NOMO-1 treated with DMSO at 0.1 percent for 48 hours (cell line): Measurements from ENCODE around the gene ACP2.

ENCODE experiments used
- DNase-seq: peaks from one replicate; lab custom pipeline; 2025; ENCODE audit not compliant: unreplicated experiment; lab: John Stamatoyannopoulos, UW

The ACP2 gene

DNA sequence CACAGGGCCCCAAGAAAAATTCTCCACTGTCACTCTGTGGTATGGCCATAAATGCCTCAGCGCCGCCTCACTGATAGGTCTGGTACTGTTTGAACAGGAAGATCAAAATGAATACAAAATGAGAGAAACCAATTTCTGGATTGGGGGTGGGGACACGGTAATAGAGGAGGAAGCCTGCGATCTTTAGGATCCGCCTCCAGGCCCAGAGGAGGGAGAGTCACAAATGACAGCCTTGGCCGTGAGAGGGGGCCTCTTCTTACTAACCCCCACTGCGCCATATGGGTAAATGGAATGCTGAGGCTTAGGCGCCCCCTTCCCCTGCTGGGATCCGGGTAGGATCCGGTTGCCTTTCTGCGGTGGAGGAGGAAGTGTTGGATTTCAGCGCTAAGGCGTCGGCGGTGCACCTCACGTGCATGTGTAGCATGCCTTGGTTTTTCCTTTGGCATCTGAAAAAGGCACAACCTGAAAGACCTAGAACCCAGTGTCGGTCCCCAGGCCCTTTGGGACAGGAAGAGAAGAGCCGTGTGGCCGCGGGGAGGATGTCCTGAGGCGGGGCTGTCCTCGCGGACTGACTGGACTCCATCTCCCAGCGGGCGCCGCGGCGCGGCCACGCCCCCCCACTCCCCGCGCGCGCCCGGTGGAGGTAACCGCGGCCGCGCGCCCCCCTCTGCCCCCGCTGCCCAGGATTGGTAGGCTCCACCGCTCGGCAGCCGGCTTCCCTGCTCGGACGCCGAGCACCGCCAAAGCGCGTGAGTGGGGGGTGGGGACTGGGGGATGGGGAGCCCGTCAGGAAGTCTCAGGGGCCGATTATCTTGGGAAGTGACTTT is 20.6 kb upstream of the ACP2 start:
- DNase-seq, result peak; percentile 99

DNA sequence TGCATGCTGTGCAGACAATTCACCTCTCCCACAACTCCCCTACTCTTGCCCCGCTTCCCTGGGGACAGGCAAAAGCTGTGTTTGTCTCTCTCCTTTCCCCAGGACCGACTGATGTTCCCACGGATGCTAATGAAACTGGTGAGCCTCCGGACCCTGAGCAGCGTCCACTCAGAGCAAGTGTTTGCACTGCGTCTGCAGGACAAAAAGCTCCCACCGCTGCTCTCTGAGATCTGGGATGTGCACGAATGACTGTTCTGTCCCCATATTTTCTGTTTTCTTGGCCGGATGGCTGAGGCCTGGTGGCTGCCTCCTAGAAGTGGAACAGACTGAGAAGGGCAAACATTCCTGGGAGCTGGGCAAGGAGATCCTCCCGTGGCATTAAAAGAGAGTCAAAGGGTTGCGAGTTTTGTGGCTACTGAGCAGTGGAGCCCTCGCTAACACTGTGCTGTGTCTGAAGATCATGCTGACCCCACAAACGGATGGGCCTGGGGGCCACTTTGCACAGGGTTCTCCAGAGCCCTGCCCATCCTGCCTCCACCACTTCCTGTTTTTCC is 19.9 kb upstream of the ACP2 start:
- no peak for DNase-seq

DNA sequence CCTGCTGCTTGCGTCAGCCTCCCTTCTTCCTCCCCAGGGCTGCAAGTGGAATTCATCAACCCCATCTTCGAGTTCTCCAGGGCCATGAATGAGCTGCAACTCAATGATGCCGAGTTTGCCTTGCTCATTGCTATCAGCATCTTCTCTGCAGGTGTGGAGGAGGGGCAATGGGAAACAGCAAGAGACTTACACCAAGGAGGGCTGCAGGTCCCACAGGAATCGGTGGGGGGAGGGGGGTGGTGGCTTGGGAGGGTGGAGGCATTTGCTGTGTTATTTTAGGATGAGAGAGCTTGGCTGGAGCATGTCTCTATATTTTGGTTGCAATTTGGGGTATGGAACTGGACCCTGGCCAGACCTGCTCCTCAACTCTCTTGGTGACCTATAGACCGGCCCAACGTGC is 19.3 kb upstream of the ACP2 start:
- no peak for DNase-seq

DNA sequence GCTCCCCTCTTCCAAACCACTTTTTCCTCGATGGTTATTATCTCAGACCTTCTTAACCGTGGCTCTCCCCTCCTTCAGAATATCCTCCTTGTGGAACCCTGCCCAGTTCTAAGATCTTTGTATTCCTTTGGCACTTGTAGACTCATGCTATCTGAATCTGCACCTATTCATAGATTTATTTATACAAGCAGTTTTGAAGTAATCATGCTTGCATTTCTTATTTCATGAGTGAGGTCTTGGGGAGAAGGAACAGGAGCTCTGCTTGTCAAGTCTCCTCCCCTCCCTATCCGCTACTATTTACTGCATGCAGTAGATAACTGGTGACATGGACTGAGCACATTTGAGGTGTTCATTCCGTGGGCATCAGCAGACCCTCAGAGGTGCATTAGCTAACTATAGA is 15.9 kb upstream of the ACP2 start:
- DNase-seq, result no peak

DNA sequence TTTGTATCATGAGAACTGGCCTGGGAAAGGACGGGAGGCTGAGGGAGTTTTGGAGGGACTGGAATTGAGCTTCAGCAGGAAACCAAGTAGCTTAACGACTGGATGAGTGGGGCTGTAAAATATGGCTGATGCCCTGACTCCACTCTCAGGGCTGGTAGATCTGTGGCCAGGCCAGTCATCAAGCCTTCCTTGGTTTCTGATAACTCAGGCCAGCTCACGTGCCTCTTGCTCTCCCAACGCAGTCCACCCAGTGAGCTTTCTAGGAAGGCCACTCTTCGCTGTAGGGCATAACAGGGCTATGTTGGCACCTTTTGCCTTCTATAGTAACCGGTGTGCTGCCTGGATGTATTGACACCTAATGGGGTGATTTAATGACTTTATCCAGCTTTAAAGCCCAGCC is 15.5 kb upstream of the ACP2 start:
- no peak for DNase-seq

DNA sequence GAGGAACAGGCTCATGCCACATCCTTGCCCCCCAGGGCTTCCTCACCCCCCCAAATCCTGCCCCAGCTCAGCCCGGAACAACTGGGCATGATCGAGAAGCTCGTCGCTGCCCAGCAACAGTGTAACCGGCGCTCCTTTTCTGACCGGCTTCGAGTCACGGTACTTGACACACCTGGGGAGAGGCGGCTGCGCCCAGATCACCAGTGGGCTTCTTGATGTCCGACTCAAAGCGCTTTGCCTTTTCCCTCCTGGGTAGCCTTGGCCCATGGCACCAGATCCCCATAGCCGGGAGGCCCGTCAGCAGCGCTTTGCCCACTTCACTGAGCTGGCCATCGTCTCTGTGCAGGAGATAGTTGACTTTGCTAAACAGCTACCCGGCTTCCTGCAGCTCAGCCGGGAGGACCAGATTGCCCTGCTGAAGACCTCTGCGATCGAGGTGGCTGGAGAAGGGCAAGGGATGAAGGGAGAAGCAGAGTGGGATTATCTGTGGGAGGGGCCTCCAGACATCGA is 12.7 kb upstream of the ACP2 start:
- DNase-seq, result no peak

DNA sequence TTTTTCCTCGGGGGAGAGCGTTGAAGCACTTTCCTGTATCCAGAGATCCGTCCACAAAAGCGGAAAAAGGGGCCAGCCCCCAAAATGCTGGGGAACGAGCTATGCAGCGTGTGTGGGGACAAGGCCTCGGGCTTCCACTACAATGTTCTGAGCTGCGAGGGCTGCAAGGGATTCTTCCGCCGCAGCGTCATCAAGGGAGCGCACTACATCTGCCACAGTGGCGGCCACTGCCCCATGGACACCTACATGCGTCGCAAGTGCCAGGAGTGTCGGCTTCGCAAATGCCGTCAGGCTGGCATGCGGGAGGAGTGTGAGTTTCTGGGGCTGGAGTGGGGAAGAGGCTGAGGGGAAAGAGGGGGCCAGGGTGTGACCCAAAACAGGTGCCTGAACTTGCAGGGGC is 11.8 kb upstream of the ACP2 start:
- DNase-seq, result no peak

DNA sequence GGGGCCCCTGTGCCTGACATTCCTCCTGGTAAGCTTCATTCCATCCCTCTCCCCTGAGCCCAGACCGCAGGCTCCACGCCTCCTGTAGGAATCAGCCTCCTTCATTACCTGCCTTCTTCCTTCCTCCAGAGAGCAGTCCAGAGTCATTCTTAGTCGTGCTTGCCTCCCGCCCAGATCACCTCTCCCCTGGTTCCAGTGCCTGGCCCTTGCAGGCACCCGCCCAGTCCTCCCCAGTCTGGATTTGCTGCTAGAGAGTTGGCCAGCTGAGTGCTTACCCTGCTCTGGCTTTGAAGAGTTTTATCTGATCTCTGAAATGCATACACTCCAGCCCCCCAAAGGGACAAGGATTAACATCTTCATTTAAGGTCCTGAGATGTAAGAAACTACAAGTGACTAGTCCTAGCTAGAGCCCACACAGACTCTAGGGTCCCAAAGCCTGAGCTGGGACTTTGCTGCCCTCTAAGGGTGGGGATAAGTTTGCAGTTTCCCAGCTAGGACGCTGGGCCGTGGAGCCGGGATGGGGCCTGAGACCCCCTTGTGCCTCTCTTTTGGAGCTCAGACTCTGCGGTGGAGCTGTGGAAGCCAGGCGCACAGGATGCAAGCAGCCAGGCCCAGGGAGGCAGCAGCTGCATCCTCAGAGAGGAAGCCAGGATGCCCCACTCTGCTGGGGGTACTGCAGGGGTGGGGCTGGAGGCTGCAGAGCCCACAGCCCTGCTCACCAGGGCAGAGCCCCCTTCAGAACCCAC is 10.8 kb upstream of the ACP2 start:
- peak; percentile 9 for DNase-seq

DNA sequence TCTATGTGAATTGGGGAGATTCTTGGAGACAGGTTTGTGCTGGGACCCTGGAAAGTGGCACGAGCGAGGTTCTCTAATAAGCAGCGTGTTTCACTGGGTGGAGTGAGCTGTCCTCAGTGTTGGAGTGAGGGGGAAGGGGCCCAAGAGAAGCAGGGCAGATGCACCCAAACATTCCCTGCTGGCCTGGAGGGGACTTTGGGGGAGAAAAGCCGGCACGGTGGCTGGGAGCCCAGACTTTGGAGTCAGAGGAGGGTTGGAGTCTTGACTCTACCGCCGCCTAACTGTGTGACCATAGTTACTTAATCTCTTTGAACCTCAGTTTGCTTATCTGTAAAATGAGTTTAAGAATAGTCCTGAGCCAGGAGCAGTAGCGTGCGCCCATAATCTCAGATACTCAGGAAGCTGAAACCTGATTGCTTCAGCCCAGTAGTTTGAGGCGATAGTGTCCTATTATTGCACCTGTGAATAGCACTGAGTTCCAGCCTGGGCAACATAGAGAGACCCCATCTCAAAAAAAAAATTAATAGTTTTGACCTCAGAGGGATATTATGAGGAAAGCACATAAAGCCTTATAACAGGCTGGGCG is 9.8 kb upstream of the ACP2 start:
- no peak for DNase-seq

DNA sequence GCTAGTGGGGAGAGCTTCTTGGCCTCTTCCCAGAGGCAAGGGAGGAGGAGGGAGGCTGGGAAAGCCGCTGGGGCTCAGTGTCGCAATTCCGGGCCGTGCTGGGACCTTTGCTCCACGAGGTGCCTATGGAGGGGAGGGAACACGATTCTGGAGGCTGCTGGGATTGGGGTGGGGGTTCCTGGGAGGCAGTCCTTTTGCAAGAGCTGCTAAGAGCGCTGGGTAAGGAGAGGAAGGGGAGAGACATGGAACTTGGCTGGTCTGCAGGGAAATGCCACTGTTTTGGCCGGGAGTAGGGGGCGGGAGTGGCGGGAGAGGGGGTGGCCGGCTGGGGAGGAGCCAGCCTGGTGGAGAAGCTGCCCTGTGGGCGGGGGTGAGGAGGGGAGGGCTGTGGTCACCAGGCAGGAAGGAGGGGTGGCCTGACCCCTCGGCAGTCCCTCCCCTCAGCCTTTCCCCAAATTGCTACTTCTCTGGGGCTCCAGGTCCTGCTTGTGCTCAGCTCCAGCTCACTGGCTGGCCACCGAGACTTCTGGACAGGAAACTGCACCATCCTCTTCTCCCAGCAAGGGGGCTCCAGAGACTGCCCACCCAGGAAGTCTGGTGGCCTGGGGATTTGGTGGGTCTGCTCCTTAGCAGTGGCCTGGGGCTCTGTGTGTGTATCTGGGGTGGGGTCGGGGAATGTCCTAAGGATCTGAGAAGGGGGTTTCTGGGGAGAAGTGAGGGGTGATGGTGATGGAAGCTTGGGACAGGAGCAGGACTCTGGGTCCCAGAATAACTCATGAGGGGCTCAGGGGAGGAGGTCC is 9.1 kb upstream of the ACP2 start, which contains the start of gene NR1H3:
TSS of gene NR1H3 (plus strand) at position 480 of the 800 bp plus-strand sequence. CDS start 1,221 bp downstream, outside the sequence.
- DNase-seq, result peak; percentile 36

DNA sequence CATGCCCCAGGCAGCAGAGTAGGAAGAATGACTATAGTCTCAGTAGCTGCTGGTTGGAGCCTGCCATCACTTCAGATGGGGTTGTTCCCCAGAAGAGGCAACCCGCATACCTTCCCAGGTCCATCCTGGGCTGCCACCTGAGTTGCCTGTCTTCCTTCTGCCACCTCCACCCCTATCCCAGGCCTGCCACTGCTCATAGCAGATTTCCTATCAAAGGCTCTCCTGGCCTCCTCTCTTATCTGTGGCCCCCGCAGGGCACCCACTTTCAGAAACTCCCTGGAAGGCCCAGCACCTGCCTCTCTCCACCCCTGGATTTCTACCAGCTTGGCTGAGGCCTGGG is 8.5 kb upstream of the ACP2 start:
- no peak for DNase-seq

DNA sequence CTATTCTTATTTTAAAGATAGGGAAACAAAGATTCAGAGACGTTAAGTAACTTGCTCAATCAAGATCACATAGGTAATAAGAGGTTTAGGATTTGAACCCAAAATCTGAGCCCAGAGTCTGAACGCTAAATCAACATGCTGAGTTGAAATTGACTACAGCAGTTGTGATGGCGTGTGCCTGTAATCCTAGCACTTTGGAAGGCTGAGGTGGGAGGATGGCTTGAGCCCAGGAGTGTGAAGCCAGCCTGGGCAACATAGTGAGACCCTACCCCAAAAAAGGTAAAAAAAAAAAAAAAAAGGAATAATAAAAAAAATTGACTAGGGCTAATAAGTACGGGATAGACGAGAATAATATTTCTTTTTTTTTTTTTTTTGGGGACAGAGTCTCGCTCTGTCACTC is 7.8 kb upstream of the ACP2 start:
- no peak for DNase-seq

DNA sequence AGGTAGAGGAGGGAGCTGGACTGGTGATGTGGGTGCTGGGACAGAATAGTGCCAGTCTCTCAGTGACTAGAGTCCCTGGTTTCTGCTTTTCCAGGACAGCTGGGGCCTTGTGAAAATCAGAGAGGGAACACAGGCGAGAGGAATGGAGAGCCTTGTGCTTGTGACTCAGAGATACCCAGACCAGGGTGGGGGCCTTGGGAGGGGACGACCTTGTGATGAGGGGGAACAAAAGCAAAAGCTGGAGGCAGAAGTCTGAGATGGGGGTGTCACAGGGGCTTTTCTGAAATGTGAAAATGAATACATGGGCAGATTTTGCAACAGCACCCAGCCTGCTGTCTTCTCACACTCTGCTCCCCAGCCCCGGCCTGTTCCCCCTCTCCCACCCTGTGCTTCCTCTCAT is 5.8 kb upstream of the ACP2 start:
- no peak for DNase-seq

DNA sequence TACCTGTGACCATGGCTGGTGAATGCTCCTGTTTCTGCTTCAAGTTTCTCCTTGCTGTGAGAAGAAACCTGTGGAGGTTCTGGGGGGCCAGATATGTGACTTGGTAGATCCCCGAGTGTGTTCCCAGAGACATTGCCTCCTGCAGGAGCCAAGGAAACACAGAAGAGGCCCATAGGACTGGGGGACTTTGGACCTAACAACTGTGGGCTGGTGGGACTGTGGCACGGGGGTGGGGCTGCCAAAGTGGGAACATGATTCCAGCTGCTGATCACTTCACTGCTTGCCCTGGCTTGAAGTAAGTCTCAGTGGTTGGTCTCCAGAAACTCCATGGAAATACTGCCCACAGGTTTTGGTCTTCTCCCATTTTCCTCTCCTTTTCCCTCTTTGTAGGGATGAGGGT is 5.0 kb upstream of the ACP2 start:
- no peak for DNase-seq

DNA sequence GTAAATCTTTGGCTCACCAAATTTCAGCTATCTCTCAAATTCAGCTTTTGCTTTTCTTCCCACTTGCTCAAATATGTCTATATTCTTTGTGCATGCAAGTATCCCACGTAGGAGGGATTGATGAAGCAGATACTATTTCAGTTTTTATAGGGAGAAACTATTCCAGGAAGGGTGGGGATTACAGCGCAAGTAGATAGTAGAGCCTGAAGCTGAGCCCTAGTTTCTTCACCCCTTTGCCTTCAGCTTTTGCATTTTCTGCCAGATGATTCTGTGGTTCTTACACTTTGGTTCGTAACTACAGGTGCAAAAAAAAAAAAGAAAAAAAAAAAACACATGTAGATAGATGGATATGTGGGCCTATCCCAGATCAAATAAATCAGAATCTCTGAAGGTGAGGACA is 3.1 kb upstream of the ACP2 start:
- no peak for DNase-seq

DNA sequence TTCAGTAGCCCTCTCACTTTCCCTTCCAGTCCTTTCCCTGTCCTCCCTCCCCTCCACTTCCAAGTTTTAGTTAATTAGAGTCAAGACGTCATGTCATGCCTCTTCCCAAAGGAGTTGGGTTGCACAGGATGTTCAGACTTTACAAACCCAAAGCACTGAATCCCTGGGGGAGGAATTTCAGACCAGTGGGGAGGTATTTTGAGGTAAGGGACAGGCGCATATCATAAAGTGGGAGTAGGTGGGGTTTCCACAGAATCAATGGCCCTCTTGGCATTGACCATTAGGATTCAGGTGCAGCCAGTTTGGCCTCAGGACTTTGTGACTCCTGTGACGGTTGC is 733 bp upstream of the ACP2 start:
- DNase-seq, result no peak

DNA sequence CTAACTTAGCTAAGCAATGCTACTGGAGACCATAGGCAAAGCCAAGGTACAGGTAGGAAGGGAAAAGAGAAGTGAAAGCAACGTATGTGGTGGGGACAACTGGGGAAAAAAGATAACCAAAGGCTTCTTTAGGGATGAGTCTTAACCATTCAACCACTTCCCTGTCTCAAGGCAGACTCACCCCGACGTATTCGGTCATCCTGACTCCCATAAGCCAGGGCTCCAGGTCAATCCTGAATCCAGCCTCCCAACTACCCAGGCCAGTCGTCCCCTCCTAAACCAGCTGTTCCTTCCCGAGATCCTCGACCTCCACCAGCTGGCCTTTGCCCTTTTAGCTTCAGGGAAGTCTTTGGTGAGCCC is 330 bp downstream of the ACP2 start:
- peak; percentile 41 for DNase-seq

DNA sequence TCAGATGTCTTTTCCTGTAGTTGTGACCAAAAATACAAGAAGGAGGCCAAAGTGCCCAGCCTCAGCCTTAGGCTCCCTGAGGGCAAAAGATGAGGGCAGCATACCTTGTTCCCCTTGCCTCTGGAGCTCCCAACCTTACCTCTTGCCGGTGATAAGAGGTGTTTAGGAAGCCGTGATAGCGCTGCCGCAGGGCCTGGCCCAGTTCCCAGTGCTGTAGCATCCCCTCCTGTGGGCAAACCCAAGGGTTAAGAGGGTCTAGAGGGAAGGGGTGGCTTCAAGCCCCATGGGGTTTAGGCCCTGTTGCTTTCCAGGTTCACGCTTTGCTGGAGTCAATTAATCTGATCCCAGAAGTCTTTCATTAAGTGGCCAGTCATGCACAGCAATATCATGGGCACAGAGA is 1.1 kb downstream of the ACP2 start:
- no peak for DNase-seq

DNA sequence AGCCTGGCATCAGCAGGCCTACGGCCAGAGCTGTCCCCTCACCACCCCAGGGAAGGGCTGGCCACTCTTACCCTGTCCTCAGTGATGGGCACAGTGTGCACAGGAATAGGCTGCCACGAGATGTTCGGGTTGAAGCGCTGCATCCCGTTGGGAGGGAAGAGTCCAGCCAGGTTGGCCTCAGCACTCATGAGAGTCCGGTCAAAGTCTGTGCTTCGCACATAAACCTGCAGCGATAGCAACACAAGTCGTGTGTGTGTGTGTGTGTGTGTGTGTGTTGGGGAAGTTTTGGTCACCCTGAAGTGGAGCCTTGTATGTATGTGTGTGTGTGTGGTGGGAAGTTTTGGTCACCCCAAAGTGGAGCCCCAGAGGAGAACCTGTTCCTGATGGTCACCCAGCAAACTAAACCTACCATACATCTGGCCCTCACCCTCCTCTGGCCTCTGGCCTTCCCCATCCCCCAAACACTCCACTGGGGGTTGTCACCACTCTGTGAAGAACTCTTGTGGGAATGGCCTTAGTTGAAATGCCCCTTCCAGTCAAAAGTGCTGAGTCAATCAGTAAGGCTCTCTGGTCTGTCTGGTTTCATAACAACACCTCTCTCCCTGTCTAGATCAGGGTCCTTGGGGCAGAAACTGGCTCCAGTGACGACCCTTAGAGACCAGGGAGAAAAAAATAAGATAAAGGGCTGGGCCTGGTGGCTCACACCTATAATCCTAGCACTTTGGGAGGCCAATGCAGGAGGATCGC is 2.8 kb downstream of the ACP2 start:
- DNase-seq, result no peak
